Measurements from ENCODE around the gene LETM1. TPM values are rescaled to one million over a fixed set of nuclear protein-coding genes. Genes with fewer than 3 reads are reported as not detected.
A peak's percentile ranks its signal among the peaks of the same experiment; 100 is the strongest.

The LETM1 gene
- total and polyA plus RNA-seq, 2 of the 13 experiments (the other 11 are each of a cell fraction or from before 2014, with no cell fraction given): 9.7 to 41.6 TPM

GRCh38 chr4:1776521-1777161 lies 79.3 kb downstream of the LETM1 start (continued):
- TF ChIP-seq HOMEZ (CRISPR knock-in tag; IDR thresholded peaks at IDR 0.05; ENCODE audit: low read depth) (0 out of 2 replicates have a peak, but pooled peaks have one; percentile 12), GABPB1 (CRISPR knock-in tag; IDR thresholded peaks at IDR 0.05) (peak; percentile 61), KLF9 (CRISPR knock-in tag; IDR thresholded peaks at IDR 0.05; ENCODE audit: low read depth) (0 out of 2 replicates have a peak, but pooled peaks have one; percentile 74), ZNF350 (CRISPR knock-in tag; IDR thresholded peaks at IDR 0.05; ENCODE audit: borderline replicate concordance, low read depth) (peak; percentile 35; the same call in 1 of the 2 replicates), FOXK1 (CRISPR knock-in tag; IDR thresholded peaks at IDR 0.05; ENCODE audit: borderline replicate concordance, low read depth) (0 out of 2 replicates have a peak, but pooled peaks have one; percentile 21), MED1 (CRISPR knock-in tag; IDR thresholded peaks at IDR 0.05) (peak; percentile 90), YEATS4 (CRISPR knock-in tag; IDR thresholded peaks at IDR 0.05; ENCODE audit: borderline replicate concordance) (peak; percentile 75), HOXD1 (CRISPR knock-in tag; IDR thresholded peaks at IDR 0.05) (0 out of 2 replicates have a peak, but pooled peaks have one; percentile 33), ZNF296 (CRISPR knock-in tag; conservative IDR thresholded peaks at IDR 0.05) (peak; percentile 96), SRY (CRISPR knock-in tag; IDR thresholded peaks at IDR 0.05) (peak; percentile 73), ESRRA (CRISPR knock-in tag; IDR thresholded peaks at IDR 0.05; ENCODE audit: low read depth) (no peak), ZNF280B (CRISPR knock-in tag; IDR thresholded peaks at IDR 0.05; ENCODE audit: borderline replicate concordance) (peak; percentile 79), SALL2 (CRISPR knock-in tag; IDR thresholded peaks at IDR 0.05) (no peak; the same call in none of the 2 replicates), HDAC1 (CRISPR knock-in tag; IDR thresholded peaks at IDR 0.05) (peak; percentile 76; the same call in 1 of the 2 replicates), NONO (IDR thresholded peaks at IDR 0.05) (no peak), NONO (CRISPR knock-in tag; conservative IDR thresholded peaks at IDR 0.05) (no peak), HIC2 (CRISPR knock-in tag; IDR thresholded peaks at IDR 0.05; ENCODE audit: low read depth) (peak; percentile 96), NCOA1 (CRISPR knock-in tag; IDR thresholded peaks at IDR 0.05) (peak; percentile 72; the same call in 1 of the 2 replicates), HOXA5 (CRISPR knock-in tag; IDR thresholded peaks at IDR 0.05) (peak; percentile 53; the same call in 1 of the 2 replicates), ZKSCAN8 (CRISPR knock-in tag; IDR thresholded peaks at IDR 0.05; ENCODE audit: borderline replicate concordance) (peak; percentile 85; the same call in 1 of the 2 replicates), FOXJ3 (CRISPR knock-in tag; IDR thresholded peaks at IDR 0.05; ENCODE audit: borderline replicate concordance) (peak; percentile 75; the same call in 1 of the 2 replicates), ZNF280D (CRISPR knock-in tag; IDR thresholded peaks at IDR 0.05) (peak; percentile 63; the same call in 1 of the 2 replicates)
